GM19193 (cell line): ENCODE results near the gene KCTD2.
A peak's percentile ranks its signal among the peaks of the same experiment; 100 is the strongest.

ENCODE experiments used
- POLR2A ChIP-seq: IDR thresholded peaks from 4 replicates; pipeline ENCODE4 v1.6.1; 2011; ENCODE audit not compliant: insufficient read depth, insufficient read length; ENCODE audit errors: extremely low read depth

KCTD2 gene

DNA sequence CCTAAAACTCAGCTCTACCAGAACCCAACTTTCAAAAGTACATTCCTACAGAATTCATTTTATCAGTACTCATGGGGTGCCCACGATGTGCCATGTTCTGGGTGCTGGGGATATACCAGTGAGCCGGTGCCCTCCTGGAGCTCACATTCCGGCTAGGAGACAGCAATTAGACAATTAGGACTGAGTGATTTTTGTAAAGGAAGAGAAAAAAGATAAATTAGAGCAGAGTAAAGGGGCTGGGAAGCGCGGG is 35.0 kb upstream of the KCTD2 start:
- no peak for TF ChIP-seq POLR2A

DNA sequence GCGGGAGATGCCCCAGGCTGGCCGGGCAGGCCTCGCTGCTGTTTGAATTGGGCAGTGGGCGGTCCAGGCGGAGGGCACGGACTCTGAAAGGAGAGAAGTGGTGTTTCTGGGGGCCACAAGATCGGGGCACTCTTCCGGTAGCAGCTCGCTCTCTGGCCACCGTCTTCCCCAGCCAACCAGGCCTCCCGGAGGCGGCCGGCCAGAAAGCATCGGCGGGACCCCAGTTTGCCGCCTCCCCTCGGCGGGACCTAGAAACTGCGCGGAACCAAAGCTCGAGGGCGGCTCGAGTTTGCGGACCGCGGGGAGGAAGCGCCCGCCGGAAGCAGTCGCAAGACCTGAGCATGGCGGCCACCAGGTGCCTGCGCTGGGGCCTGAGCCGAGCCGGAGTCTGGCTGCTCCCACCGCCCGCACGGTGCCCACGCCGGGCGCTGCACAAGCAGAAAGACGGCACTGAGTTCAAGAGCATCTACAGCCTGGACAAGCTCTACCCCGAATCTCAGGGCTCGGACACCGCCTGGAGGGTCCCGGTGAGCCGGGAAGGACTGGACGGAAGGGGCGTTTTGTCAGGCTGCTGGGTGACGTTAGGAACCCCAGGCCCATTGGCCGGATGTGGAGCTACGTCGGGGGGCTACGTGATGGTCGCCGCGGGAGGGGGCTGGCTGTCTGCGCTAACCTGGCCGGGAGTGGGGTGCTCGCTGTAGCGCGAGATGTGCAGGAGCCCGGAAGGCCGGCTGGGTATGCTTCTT is 34.5 kb upstream of the KCTD2 start, which contains the start of gene MRPL58:
Gene MRPL58 (plus strand): TSS at position 325 of the 746 bp plus-strand sequence. CDS start 17 bp downstream, at position 342.
- peak; percentile 88 for TF ChIP-seq POLR2A

DNA sequence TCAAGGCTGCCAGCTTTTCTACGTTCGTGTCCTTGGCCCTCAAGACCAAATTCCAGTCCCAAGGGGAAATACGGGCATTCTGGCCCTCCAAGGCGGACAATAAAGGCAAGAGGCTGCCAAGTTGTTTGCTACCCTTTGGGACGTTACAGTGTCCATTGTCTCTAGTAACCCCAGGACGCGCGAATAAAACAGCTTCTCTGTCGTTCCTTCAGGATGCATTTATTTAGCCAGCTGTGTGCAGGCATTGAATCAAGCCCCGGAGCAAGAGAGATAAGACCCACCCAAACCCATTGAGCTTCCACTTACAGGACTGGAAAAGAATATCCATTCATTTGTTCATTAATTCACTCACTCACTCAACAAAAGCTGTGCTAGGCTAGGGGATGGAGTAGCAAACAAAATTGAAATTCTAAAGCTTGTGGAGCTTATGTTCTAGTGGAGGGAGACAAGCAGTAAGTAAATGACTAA is 33.9 kb upstream of the KCTD2 start:
- TF ChIP-seq POLR2A: no peak

DNA sequence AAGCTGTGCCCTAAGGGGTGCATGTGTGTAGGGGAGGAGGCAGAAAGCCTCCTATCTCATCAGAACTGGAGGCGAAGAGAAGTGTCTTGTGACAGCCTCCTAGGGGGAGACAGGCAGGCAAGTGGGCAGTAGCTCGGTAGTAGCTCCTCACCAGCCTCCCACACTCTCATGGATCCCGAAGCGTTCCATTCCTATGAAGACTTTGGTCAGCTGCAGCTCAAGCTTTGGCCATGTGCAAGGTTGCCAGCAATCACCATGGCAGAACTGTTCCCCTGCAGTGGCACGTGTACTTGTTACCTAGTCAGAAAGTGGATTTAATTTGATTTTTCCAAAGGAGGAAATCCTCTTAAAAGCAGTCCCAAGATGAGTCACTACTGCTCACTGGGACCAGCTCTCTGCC is 27.9 kb upstream of the KCTD2 start:
- TF ChIP-seq POLR2A: no peak

DNA sequence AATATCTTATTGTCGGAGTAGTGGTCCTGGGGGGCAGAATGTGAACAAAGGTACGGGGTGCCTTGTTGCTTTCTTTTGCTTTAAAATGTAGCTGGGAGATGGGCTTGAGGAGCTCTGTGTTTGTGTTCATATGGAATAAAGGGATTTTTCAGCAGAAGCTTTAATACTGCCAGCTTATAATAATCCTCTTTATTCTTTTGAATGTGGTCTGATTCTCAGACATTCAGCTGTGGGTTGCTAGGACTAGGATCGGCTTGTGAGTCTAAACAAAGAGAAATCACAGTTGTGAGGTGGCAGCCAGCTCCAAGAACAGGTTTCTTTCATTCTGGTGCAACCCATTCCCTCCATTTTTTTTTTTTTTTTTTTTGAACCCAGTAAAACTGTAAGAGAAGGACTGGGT is 27.3 kb upstream of the KCTD2 start:
- no peak for TF ChIP-seq POLR2A

DNA sequence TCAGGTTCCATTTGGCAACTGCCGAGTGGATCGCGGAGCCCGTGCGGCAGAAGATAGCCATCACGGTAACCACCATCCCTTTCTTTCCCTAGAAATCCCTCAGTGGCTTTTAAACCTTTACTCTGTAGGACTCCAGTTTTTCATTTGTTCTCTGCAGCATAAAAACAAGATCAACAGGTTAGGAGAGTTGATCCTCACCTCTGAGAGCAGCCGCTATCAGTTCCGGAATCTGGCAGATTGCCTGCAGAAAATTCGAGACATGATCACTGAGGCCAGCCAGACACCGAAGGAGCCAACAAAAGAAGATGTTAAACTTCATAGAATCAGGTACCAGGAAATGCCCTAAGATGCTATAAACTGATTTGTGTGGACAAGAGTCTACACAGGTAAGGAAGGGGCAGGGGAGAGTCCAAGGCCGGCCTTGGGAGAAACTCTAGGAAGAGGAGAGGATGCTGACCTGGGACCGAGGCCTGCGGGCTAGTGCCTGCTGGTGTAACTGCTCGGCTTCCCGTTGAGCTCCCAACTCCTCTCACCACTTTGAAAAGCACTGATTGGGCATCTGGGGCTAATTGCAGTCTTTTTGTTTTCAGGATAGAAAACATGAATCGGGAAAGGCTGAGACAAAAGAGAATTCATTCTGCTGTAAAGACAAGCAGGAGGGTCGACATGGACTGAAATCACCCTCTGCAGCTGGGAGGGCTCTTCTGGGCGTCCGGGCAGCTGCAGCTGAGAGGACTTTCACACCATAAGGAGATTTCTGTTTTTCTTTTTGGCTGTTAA is 26.5 kb upstream of the KCTD2 start:
- no peak for TF ChIP-seq POLR2A

DNA sequence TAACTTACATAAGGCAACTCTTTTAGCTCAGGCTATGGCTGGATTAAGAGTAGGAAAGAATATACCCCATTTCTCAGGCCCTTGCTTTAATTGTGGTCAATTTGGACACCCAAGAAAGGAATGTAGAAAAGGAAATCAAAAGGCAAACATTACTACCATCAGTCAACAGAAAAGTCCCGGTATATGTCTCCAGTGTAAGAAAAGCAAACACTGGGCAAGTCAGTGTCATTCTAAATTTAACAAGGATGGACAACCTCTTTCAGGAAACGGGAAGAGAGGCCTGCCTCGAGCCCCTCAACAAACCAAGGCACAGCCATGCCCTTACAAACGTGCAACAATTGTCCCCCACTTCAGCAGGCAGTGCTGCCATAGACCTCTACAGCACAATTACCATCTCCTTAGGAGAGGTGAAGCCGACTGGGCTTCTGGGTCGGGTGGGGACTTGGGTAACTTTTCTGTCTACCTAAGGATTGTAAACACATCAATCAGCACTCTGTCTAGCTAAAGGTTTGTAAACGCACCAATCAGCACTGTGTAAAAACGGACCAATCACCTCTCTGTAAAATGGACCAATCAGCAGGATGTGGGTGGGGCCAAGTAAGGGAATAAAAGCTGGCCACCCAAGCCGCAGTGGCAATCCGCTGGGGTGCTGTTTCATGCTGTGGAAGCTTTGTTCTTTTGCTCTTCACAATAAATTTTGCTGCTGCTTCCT is 22.2 kb upstream of the KCTD2 start:
- TF ChIP-seq POLR2A: no peak

DNA sequence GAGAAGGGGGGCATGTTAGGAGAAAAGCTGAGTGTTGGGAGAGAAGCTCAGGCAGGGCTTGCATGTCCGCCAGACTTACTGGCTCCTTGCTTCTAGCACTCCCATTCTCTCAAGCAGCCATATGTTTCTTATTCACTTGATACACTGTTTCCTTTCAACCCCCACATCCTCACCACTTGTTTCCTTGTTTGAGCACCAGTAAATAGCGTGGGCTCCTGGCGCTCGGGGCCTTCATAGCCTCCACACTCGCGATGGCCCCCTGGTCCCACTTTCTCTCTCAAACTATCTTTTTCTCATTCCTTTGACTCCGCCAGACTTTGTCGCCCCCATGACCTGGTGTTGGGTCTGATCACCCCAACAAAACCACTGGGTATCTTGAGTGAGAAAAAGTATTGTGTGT is 16.9 kb upstream of the KCTD2 start:
- no peak for TF ChIP-seq POLR2A

DNA sequence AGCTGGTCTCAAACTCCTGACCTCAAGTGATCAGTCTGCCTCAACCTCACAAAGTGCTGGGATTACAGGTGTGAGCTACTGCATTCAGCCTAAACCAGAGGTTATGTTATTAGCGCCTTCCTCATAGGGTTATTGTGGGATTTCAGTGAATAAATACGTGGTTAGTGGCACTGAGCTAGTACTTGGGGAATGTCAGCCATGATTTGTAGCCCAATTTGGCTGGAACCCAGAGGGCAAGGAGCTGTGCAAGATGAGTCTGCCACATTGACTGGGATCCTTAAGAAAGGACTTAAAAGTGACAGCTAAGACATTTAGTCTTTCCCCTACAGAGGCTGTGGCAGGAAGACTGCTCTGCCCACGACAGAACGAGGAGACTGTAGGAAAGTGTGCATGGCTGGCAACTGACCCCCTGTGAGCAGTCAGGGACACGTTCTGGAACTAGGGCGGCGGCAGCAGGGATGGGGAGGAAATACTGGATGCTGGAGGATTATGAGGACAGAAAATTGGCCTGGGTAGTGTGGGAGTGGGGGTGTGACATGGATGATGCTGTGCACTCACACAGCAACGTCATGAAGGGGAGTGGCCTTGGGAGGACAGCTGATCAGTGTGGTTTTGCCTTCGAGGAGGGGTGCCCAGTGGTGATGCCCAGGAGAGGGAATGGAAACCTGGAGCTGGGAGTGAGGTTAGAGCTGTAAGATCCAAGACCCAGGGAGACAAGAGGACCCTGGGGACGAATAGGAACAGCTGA is 14.9 kb upstream of the KCTD2 start:
- no peak for TF ChIP-seq POLR2A

DNA sequence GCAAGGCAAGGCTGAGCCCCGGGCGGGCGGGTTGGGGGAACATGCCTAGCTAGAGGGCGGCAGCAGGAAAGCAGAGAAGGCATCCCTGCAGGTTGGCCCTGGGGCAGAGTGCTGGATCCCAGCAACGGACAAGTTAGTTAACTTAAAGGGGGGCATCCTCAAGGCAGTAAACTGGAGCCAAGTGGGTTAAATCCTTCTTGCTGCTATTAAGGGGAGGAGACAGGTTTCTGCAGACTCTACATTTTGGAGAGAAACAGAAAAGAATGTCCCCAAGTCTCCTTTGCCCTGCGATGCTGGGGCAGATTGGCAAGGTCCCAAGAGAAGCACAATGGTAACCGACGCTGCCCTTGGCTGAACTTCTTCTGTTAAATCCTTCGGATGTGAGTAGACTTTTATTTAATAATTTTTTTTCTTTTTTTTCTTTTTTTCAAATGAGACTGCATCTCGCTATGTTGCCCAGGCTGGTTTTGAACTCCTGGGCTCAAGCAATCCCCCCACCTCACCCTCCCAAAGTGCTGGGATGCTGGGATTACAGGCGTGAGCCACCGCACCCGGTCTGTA is 14.2 kb upstream of the KCTD2 start:
- TF ChIP-seq POLR2A: no peak

DNA sequence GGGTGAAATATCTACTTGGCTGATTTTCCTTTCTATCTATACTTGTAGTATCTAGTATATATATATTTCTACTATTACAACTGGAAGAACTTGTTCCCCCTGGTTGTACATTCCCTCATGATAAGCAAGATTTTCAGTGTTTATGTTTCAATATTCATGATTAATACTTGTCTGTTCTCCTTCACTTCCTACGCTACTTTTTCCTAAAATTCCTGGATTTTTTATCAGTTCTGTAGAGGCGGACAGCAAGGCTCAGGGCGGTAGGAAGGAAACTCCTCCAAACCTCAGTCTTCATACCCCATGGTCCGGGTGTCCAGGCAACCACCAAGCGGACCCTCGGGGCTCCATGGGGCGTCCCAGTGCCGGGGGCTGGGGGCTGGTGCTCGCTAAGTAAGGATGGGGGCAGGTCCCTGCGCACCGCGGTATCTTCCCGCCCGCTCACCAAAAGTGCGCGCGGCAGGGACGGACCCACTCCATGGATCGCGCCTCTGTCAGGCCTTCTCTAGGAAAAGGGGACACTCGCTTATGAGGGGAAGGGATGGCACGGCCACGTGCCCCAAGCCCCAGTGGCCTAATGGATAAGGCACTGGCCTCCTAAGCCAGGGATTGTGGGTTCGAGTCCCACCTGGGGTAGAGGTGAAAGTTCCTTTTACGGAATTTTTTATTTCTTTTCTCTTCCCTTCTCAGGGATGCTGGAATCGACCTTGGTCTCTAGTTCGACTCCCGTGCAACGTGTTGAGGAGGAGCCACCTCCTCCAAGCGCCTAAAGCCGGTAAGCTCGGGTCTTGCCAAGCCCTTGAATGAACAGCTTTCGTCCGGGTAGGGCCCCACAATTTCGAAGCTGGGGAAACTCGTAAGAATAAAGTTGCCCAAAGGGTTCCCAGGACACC is 13.4 kb upstream of the KCTD2 start:
- no peak for TF ChIP-seq POLR2A

DNA sequence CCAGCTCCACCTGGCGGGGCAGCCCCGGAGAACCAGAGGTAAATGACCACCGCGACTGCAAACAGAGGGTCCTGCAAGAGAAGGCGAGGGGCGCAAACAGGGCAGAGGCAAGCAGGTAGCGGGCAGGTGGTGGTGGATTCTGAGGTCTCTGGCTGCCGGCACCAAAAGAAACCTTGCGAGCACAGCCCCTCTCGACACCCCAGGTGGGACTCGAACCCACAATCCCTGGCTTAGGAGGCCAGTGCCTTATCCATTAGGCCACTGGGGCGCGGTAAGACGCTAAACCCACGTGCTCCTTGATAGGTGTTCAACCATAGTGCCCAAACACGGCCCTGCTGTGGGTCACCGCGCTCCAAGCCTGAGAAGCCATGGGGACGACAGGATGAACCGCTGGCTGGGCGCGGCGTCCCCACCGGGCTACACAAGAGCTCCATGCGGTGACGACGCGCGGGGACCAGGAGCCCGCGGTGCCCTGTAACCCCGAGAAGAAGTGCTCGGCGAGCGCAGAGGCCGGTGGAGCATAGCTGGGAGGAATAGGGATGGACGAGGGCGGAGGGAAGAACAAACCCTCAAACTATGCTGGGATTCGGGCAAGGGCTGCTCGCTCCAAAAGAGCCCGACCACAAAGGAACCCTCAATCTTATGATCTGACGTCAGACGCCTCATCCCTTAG is 12.7 kb upstream of the KCTD2 start:
- TF ChIP-seq POLR2A: peak; percentile 22

DNA sequence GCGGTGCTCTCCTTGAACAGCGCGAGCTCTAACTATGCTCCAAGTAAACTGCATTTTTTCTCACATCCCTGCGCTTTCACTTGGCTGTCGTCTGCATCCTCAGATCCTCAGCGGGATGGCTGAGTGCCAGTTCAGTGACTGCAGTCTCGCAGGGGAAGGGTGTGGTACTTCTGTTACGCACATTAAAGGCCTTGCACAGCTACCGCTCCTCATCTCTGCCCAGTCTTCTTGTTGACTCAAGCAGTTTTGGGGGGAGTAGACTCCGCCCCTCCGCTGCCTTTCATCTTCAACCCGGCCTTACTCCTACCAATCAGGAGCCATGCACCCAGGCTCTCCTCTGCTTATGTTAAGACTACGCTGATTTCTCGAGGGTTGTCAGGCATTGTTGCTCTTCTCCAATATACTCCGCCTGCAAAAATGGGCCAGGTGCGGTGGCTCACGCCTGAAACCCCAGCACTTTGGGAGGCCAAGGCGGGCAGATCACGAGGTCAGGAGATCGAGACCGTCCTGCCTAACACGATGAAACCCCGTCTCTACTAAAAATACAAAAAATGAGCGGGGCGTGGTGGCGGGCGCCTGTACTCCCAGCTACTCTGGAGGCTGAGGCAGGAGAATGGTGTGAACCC is 10.3 kb upstream of the KCTD2 start:
- no peak for TF ChIP-seq POLR2A
